Fibroblast of skin of left quadriceps (primary cell): ENCODE results near the gene HVCN1.
A peak's percentile ranks its signal among the peaks of the same experiment; 100 is the strongest.
"Not testable (repeated sequence)": the region's sequence is repeated elsewhere in the genome, so short reads cannot be mapped to it uniquely, and the experiment has no call there.

Experiments
- DNase-seq, 2 experiments: peaks; one replicate each; pipeline ENCODE4 v3.0.0-alpha.2; 2013; ENCODE audit warnings: low read depth in 2 of 2

The HVCN1 gene

GRCh38 chr12:110688446-110689280 is at the start of gene HVCN1:
HVCN1 (minus strand) TSS chr12:110689115; CDS start chr12:110683245, 5,870 bp downstream.
- no peak for DNase-seq

- no peak for DNase-seq
Measured at GRCh38 chr12:110737532-110737931, 48.6 kb upstream of the HVCN1 start.

GRCh38 chr12:110737016-110737415 is 48.1 kb upstream of the HVCN1 start:
- not testable (repeated sequence) for DNase-seq

GRCh38 chr12:110733900-110734299 is 45.0 kb upstream of the HVCN1 start:
- no peak for DNase-seq

- peak; percentile 32 to 44 for DNase-seq
Measured at GRCh38 chr12:110733089-110733715, 44.3 kb upstream of the HVCN1 start.

- DNase-seq: no peak
Measured at GRCh38 chr12:110732572-110732971, 43.7 kb upstream of the HVCN1 start.

- DNase-seq: no peak
Measured at GRCh38 chr12:110731479-110731878, 42.6 kb upstream of the HVCN1 start.

- no peak for DNase-seq
Measured at GRCh38 chr12:110728628-110729027, 39.7 kb upstream of the HVCN1 start.

GRCh38 chr12:110726708-110727369 is 37.9 kb upstream of the HVCN1 start:
- no peak for DNase-seq

- DNase-seq: no peak
Measured at GRCh38 chr12:110726028-110726427, 37.1 kb upstream of the HVCN1 start.

- DNase-seq: no peak
Measured at GRCh38 chr12:110725267-110725666, 36.4 kb upstream of the HVCN1 start.

- not testable (repeated sequence) for DNase-seq
Measured at GRCh38 chr12:110722892-110723291, 34.0 kb upstream of the HVCN1 start.

- DNase-seq: no peak
Measured at GRCh38 chr12:110721570-110721969, 32.7 kb upstream of the HVCN1 start.

- DNase-seq: no peak
Measured at GRCh38 chr12:110720516-110720915, 31.6 kb upstream of the HVCN1 start.

- DNase-seq: no peak
Measured at GRCh38 chr12:110718222-110718908, 29.4 kb upstream of the HVCN1 start.

GRCh38 chr12:110717037-110717436 is 28.1 kb upstream of the HVCN1 start:
- DNase-seq: no peak

- DNase-seq: no peak
Measured at GRCh38 chr12:110708917-110709316, 20.0 kb upstream of the HVCN1 start.

- DNase-seq: no peak
Measured at GRCh38 chr12:110705309-110705708, 16.4 kb upstream of the HVCN1 start.

GRCh38 chr12:110704750-110705149 is 15.8 kb upstream of the HVCN1 start:
- DNase-seq: no peak

GRCh38 chr12:110704231-110704630 is 15.3 kb upstream of the HVCN1 start:
- no peak for DNase-seq

- no peak for DNase-seq
Measured at GRCh38 chr12:110702081-110702480, 13.2 kb upstream of the HVCN1 start.
